ENCODE results near the gene UVRAG.
"Not testable (repeated sequence)": the region's sequence is repeated elsewhere in the genome, so short reads cannot be mapped to it uniquely, and the experiment has no call there.

The UVRAG gene

GRCh38 chr11:76033699-76034098 is 218.7 kb downstream of the UVRAG start:
- no peak for DNase-seq

- no peak for DNase-seq
These were observed 220.0 kb downstream of the UVRAG start for GRCh38 chr11:76035020-76035419.

GRCh38 chr11:76038608-76039007 is 223.6 kb downstream of the UVRAG start:
- DNase-seq = no peak

GRCh38 chr11:76041208-76041607 is 226.2 kb downstream of the UVRAG start:
- no peak for DNase-seq

GRCh38 chr11:76044750-76045320 is 229.8 kb downstream of the UVRAG start:
- DNase-seq = no peak

- no peak for DNase-seq
These were observed 232.2 kb downstream of the UVRAG start for GRCh38 chr11:76047231-76047630.

- no peak for DNase-seq
These were observed 232.8 kb downstream of the UVRAG start for GRCh38 chr11:76047766-76048165.

GRCh38 chr11:76048763-76049162 is 233.8 kb downstream of the UVRAG start:
- DNase-seq = no peak

- DNase-seq = no peak
These were observed 234.5 kb downstream of the UVRAG start for GRCh38 chr11:76049511-76049910.

- DNase-seq = no peak
These were observed 236.9 kb downstream of the UVRAG start for GRCh38 chr11:76051937-76052336.

- no peak for DNase-seq
These were observed 239.3 kb downstream of the UVRAG start for GRCh38 chr11:76054330-76054729.

GRCh38 chr11:76056876-76057275 is 241.9 kb downstream of the UVRAG start:
- no peak for DNase-seq

GRCh38 chr11:76060475-76061036 is 245.5 kb downstream of the UVRAG start:
- DNase-seq = not testable (repeated sequence)

GRCh38 chr11:76062733-76063132 is 247.7 kb downstream of the UVRAG start:
- no peak for DNase-seq

- DNase-seq = no peak
These were observed 249.2 kb downstream of the UVRAG start for GRCh38 chr11:76064192-76064591.

- no peak for DNase-seq
These were observed 252.1 kb downstream of the UVRAG start for GRCh38 chr11:76067099-76067498.

GRCh38 chr11:76069001-76069400 is 254.0 kb downstream of the UVRAG start:
- no peak for DNase-seq

- no peak for DNase-seq
These were observed 256.1 kb downstream of the UVRAG start for GRCh38 chr11:76071090-76071489.

- no peak for DNase-seq
These were observed 258.7 kb downstream of the UVRAG start for GRCh38 chr11:76073724-76074123.

GRCh38 chr11:76074148-76075095 is 259.4 kb downstream of the UVRAG start:
- no peak for DNase-seq

- no peak for DNase-seq
These were observed 260.7 kb downstream of the UVRAG start for GRCh38 chr11:76075716-76076115.

- DNase-seq = not testable (repeated sequence)
These were observed 261.2 kb downstream of the UVRAG start for GRCh38 chr11:76076253-76076652.

- DNase-seq = no peak
These were observed 261.7 kb downstream of the UVRAG start for GRCh38 chr11:76076749-76077148.

GRCh38 chr11:76077575-76078150 is 262.7 kb downstream of the UVRAG start:
- DNase-seq = no peak
